ENCODE results near the gene GPD2. TPM values are rescaled to one million over a fixed set of nuclear protein-coding genes. Genes with fewer than 3 reads are reported as not detected.

The GPD2 gene
- total RNA-seq, 1 experiment from 2014 or later, result 58.3 TPM

GRCh38 chr2:156481312-156481711, 45.1 kb downstream of the GPD2 start:
- no peaks in the 10 kb centered on the region for H3K36me3 Mint-ChIP-seq (ENCODE audit: insufficient read depth, unreplicated experiment)
- Histone ChIP-seq H3K4me1 (peaks cover 23% of the 10 kb centered on the region), H3K36me3 (ENCODE audit: control insufficient read depth, insufficient read depth, low read length) (no peaks in the 10 kb centered on the region; the same call in none of the 2 replicates), H3K27me3 (replicated peaks; ENCODE audit: control insufficient read depth, insufficient read depth, low read length) (no peaks in the 10 kb centered on the region), H3K9me3 (no peaks in the 10 kb centered on the region), H3K4me3 (ENCODE audit: low read depth, low read length) (no peak overlapping the region)
- H3K4me3 Mint-ChIP-seq (ENCODE audit: unreplicated experiment), result no peak overlapping the region
- POLR2A ChIA-PET, result no interaction called here
- H3K4me1 Mint-ChIP-seq (ENCODE audit: low read depth, unreplicated experiment), result peaks cover 37% of the 10 kb centered on the region
- CTCF ChIA-PET, result no interaction called here
- no peaks in the 10 kb centered on the region for H3K9me3 Mint-ChIP-seq (ENCODE audit: unreplicated experiment)
- TF ChIP-seq CTCF (IDR thresholded peaks at IDR 0.05; ENCODE audit: insufficient read depth in 1 of 2, low read depth in 1 of 2, low read length in 1 of 2, severe bottlenecking in 1 of 2, unreplicated experiment in 1 of 2), result no peak
- BruUV-seq (replicated peaks), result no TSS peak
- no peak for DNase-seq
- H3K27ac Mint-ChIP-seq (ENCODE audit: unreplicated experiment), result no peak overlapping the region
- intact Hi-C loops (cut with micrococcal nuclease; ENCODE audit: unreplicated experiment), result loop anchor here (5.0 kb wide), 1 partner anchor 139 kb away; no protein-coding TSS in a partner anchor
- H3K27me3 Mint-ChIP-seq (ENCODE audit: insufficient read depth, unreplicated experiment), result no peaks in the 10 kb centered on the region

GRCh38 chr2:156483741-156484173, 47.6 kb downstream of the GPD2 start:
- Mint-ChIP-seq H3K9me3 (ENCODE audit: unreplicated experiment) (no peaks in the 10 kb centered on the region), H3K27ac (ENCODE audit: unreplicated experiment) (peak overlapping the region; percentile 68), H3K4me1 (ENCODE audit: low read depth, unreplicated experiment) (peaks cover 31% of the 10 kb centered on the region), H3K36me3 (ENCODE audit: insufficient read depth, unreplicated experiment) (no peaks in the 10 kb centered on the region), H3K4me3 (ENCODE audit: unreplicated experiment) (peak overlapping the region; percentile 54), H3K27me3 (ENCODE audit: insufficient read depth, unreplicated experiment) (no peaks in the 10 kb centered on the region)
- POLR2A ChIA-PET, result no interaction called here
- Histone ChIP-seq H3K9me3 (no peaks in the 10 kb centered on the region), H3K36me3 (ENCODE audit: control insufficient read depth, insufficient read depth, low read length) (no peaks in the 10 kb centered on the region; the same call in none of the 2 replicates), H3K4me3 (ENCODE audit: low read depth, low read length) (no peak overlapping the region), H3K4me1 (peaks cover 16% of the 10 kb centered on the region), H3K27me3 (replicated peaks; ENCODE audit: control insufficient read depth, insufficient read depth, low read length) (no peaks in the 10 kb centered on the region)
- DNase-seq, result peak; percentile 41 to 63
- CTCF ChIA-PET, result interaction anchor here (0.6 kb wide), 2 partner anchors 149 to 1297 kb away, joined by 3 read pairs; no protein-coding TSS in a partner anchor
- BruUV-seq (replicated peaks), result no TSS peak
- no peak for TF ChIP-seq CTCF (IDR thresholded peaks at IDR 0.05; ENCODE audit: insufficient read depth in 1 of 2, low read depth in 1 of 2, low read length in 1 of 2, severe bottlenecking in 1 of 2, unreplicated experiment in 1 of 2)
- intact Hi-C loops (cut with micrococcal nuclease; ENCODE audit: unreplicated experiment), result loop anchor here (1.0 to 5.0 kb wide), 4 partner anchors 18 to 141 kb away; no protein-coding TSS in a partner anchor

GRCh38 chr2:156486147-156486546, 50.0 kb downstream of the GPD2 start:
- POLR2A ChIA-PET, result no interaction called here

More at GRCh38 chr2:156486147-156486546, 50.0 kb downstream of the GPD2 start:
- CTCF ChIA-PET, result no interaction called here
- H3K27me3 ChIP-seq (replicated peaks; ENCODE audit: control insufficient read depth, insufficient read depth, low read length), result no peaks in the 10 kb centered on the region
- DNase-seq, result no peak
- Mint-ChIP-seq H3K27ac (ENCODE audit: unreplicated experiment) (no peak overlapping the region), H3K4me3 (ENCODE audit: unreplicated experiment) (no peak overlapping the region), H3K27me3 (ENCODE audit: insufficient read depth, unreplicated experiment) (no peaks in the 10 kb centered on the region), H3K9me3 (ENCODE audit: unreplicated experiment) (no peaks in the 10 kb centered on the region), H3K36me3 (ENCODE audit: insufficient read depth, unreplicated experiment) (no peaks in the 10 kb centered on the region), H3K4me1 (ENCODE audit: low read depth, unreplicated experiment) (peaks cover 31% of the 10 kb centered on the region)
- no peaks in the 10 kb centered on the region for H3K9me3 ChIP-seq
- BruUV-seq (replicated peaks), result no TSS peak
- intact Hi-C loops (cut with micrococcal nuclease; ENCODE audit: unreplicated experiment), result no loop called here
- no peak for TF ChIP-seq CTCF (IDR thresholded peaks at IDR 0.05; ENCODE audit: insufficient read depth in 1 of 2, low read depth in 1 of 2, low read length in 1 of 2, severe bottlenecking in 1 of 2, unreplicated experiment in 1 of 2)
- peaks cover 16% of the 10 kb centered on the region for H3K4me1 ChIP-seq
- H3K4me3 ChIP-seq (ENCODE audit: low read depth, low read length), result no peak overlapping the region
- H3K36me3 ChIP-seq (ENCODE audit: control insufficient read depth, insufficient read depth, low read length), result no peaks in the 10 kb centered on the region

All from Caco-2 (cell line).